GM18873 (cell line): ENCODE results near the gene CHD3.

ENCODE experiments used
- ATAC-seq: cut with Tn5 transposase; IDR thresholded peaks from one replicate; pipeline ENCODE4 v1.9.1; 2021; ENCODE audit warnings: mild to moderate bottlenecking, moderate library complexity, moderate number of reproducible peaks; ENCODE audit not compliant: unreplicated experiment, low FRiP score

Gene CHD3

GRCh38 chr17:7959503-7960253 lies 71.1 kb downstream of the CHD3 start:
- no peak for ATAC-seq

- ATAC-seq: no peak
Observed at GRCh38 chr17:7961421-7961820, 72.8 kb downstream of the CHD3 start.
